SK-N-SH (cell line): ENCODE measurements around the gene CGB7. TPM values are rescaled to one million over a fixed set of nuclear protein-coding genes. Genes with fewer than 3 reads are reported as not detected.
"Not testable (repeated sequence)": the region's sequence is repeated elsewhere in the genome, so short reads cannot be mapped to it uniquely, and the experiment has no call there.

ENCODE experiments used
- CTCF ChIA-PET: fragments of 300-600, 350-600 bp; formaldehyde crosslinking; extraction: SDS; loops from one replicate; lab custom pipeline; 2021; lab: Yijun Ruan, JAX
- POLR2A ChIA-PET: fragments of 350-600 bp; sonication (Branson Sonifier 250); formaldehyde crosslinking; extraction: SDS; loops from one replicate; lab custom pipeline; 2020; ENCODE audit warnings: antibody characterized with exemption, inconsistent platforms; lab: Yijun Ruan, JAX
- DNase-seq: peaks from one replicate; pipeline ENCODE4 v3.0.0; 2012
- H2AFZ ChIP-seq: fragments of 200-600 bp; sonication (generic); 2 replicates; pipeline ENCODE4 v1.8.1; 2016; ENCODE audit warnings: antibody characterized with exemption, mild to moderate bottlenecking, low read depth
- H3F3A ChIP-seq: fragments of 200-600 bp; sonication (generic); replicated peaks from 2 replicates; pipeline ENCODE3; 2016; ENCODE audit warnings: antibody characterized with exemption, mild to moderate bottlenecking; ENCODE audit not compliant: insufficient read depth
- H3K27ac ChIP-seq, 2 experiments: fragments of 200-500 bp in 1 of 2; fragments of 200-600 bp in 1 of 2; sonication (Bioruptor generic) in 1 of 2; sonication (generic), shearing (Covaris generic) in 1 of 2; 2 replicates each; pipeline versions ENCODE4 v1.5.1 to v1.6.1; 2014 to 2016; ENCODE audit warnings: low read depth in 2 of 2, inconsistent platforms in 1 of 2, low read length in 1 of 2, mild to moderate bottlenecking in 1 of 2, mixed read lengths in 1 of 2
- H3K27me3 ChIP-seq: fragments of 200-600 bp; sonication (generic), shearing (Covaris generic); 2 replicates; pipeline ENCODE4 v1.6.1; 2016; ENCODE audit warnings: mixed run types; ENCODE audit not compliant: insufficient read depth
- H3K36me3 ChIP-seq, 2 experiments: fragments of 200-500 bp in 1 of 2; fragments of 200-600 bp in 1 of 2; sonication (Bioruptor generic) in 1 of 2; sonication (generic) in 1 of 2; replicated peaks in 1 of 2; 2 replicates each; pipeline versions ENCODE3 to v1.5.1; 2014 to 2016; ENCODE audit warnings: low read length in 1 of 2, mild to moderate bottlenecking in 1 of 2; ENCODE audit not compliant: insufficient read depth in 2 of 2, control insufficient read depth in 1 of 2
- H3K4me1 ChIP-seq, 2 experiments: fragments of 200-500 bp in 1 of 2; fragments of 200-600 bp in 1 of 2; sonication (Bioruptor generic) in 1 of 2; sonication (generic), shearing (Covaris generic) in 1 of 2; 2 replicates each; pipeline versions ENCODE4 v1.5.1 to v1.6.1; 2014 to 2016; ENCODE audit warnings: low read depth in 1 of 2, low read length in 1 of 2, mixed run types in 1 of 2; ENCODE audit not compliant: insufficient read depth in 2 of 2, control insufficient read depth in 1 of 2
- H3K4me2 ChIP-seq: fragments of 200-600 bp; sonication (generic), shearing (Covaris generic); 2 replicates; pipeline ENCODE4 v1.6.1; 2017; ENCODE audit warnings: mixed run types
- H3K4me3 ChIP-seq, 2 experiments: fragments of 200-500 bp in 1 of 2; fragments of 200-600 bp in 1 of 2; sonication (Bioruptor generic) in 1 of 2; sonication (generic), shearing (Covaris generic) in 1 of 2; 2 replicates each; pipeline versions ENCODE4 v1.5.1 to v1.8.1; 2014 to 2016; ENCODE audit warnings: low read depth in 2 of 2, inconsistent platforms in 1 of 2, low read length in 1 of 2, mild to moderate bottlenecking in 1 of 2, mixed read lengths in 1 of 2, moderate library complexity in 1 of 2
- H3K79me2 ChIP-seq: fragments of 200-600 bp; sonication (generic); 2 replicates; pipeline ENCODE4 v1.8.1; 2017; ENCODE audit warnings: mild to moderate bottlenecking; ENCODE audit not compliant: insufficient read depth
- H3K9ac ChIP-seq: fragments of 200-600 bp; sonication (generic); 2 replicates; pipeline ENCODE4 v1.6.1; 2017; ENCODE audit warnings: mixed run types
- H3K9me2 ChIP-seq: fragments of 200-600 bp; sonication (generic); 2 replicates; pipeline ENCODE4 v1.6.1; 2017; ENCODE audit warnings: mixed run types
- H3K9me3 ChIP-seq: fragments of 200-600 bp; sonication (generic); 2 replicates; pipeline ENCODE4 v1.6.1; 2017; ENCODE audit warnings: mixed run types, mild to moderate bottlenecking, moderate library complexity
- H4K20me1 ChIP-seq: fragments of 200-600 bp; sonication (generic); 2 replicates; pipeline ENCODE4 v1.6.1; 2017; ENCODE audit warnings: mild to moderate bottlenecking, mixed run types; ENCODE audit not compliant: insufficient read depth
- FOSL2 ChIP-seq: IDR thresholded peaks from 2 replicates; pipeline ENCODE4 v1.4.0; 2012; ENCODE audit warnings: low read depth, mild to moderate bottlenecking, moderate library complexity, borderline replicate concordance
- WGBS: methylation state at CpG from one replicate; pipeline ENCODE4 v1.1.6; 2017; ENCODE audit warnings: low lambda C conversion rate; 5-methylcytosine and 5-hydroxymethylcytosine counted together
- polyA plus RNA-seq, 3 experiments: library from polyadenylated mRNA; depleted of rRNA; stranded (reverse); fragments of >200 nt; gene quantifications; 2 replicates each; pipeline ENCODE4 v1.2.3, GENCODE V29; 2012

Gene CGB7
- polyA plus RNA-seq, 1 of the 3 experiments (the other 2 are of a cell fraction) = 2.0 TPM

GRCh38 chr19:49050376-49051033 is 7.0 kb downstream of the CGB7 start:
- Histone ChIP-seq H3K27ac (peak overlapping the region in 1 of 2 experiments; percentile 44; a peak in 1 of 4 replicates), H2AFZ (peak overlapping the region; percentile 46; the same call in 1 of the 2 replicates)
- not testable (repeated sequence) for H3K27me3 ChIP-seq, H3K36me3 ChIP-seq, DNase-seq, H3K4me1 ChIP-seq, H3K9me3 ChIP-seq, H3F3A ChIP-seq, H3K4me3 ChIP-seq, H4K20me1 ChIP-seq, H3K9me2 ChIP-seq
- peak; percentile 30; the same call in 1 of the 2 replicates for TF ChIP-seq FOSL2
- TF ChIP-seq, all 33 proteins: peak for 1; not testable (repeated sequence) for 32
- H3K9ac ChIP-seq, POLR2A ChIA-PET, H3K79me2 ChIP-seq: not testable (repeated sequence)
- CTCF ChIA-PET = interaction anchor here (1.0 kb wide), 1 partner anchor 9 kb away, joined by 3 read pairs; no protein-coding TSS in a partner anchor
- peak overlapping the region; percentile 37; the same call in 1 of the 2 replicates for H3K4me2 ChIP-seq
- WGBS = 40% methylated on average over 5 of the region's 24 CpGs

GRCh38 chr19:49049834-49050233 is 7.7 kb downstream of the CGB7 start:
- H3K36me3 ChIP-seq, DNase-seq, H3K4me3 ChIP-seq, H3K27me3 ChIP-seq, H3K4me2 ChIP-seq, H3K9me3 ChIP-seq, H2AFZ ChIP-seq, H4K20me1 ChIP-seq, H3K27ac ChIP-seq, H3K9me2 ChIP-seq, CTCF ChIA-PET, H3K9ac ChIP-seq, H3F3A ChIP-seq, POLR2A ChIA-PET, H3K4me1 ChIP-seq, H3K79me2 ChIP-seq: not testable (repeated sequence)
- 61% methylated on average over 3 of the region's 4 CpGs for WGBS

DNA sequence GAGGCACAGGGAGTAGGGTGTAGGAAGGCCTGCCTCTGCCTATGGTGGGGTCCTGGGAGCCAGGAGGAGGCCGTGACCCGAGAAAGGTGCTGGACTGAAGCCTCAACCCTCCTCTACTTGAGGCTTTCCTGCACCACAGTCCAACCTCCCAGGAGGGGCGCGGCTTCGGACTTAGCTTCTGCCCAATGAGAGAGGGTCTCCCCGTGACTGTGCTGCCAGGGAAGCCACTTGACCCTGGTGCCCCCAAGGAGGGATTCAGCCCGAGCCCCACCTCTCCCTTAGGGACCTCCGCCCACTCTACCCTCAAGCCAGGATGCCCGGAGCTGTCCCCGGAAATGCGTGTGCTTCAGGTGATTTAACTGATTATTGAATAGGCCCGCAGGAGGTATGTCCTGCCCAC is 8.5 kb downstream of the CGB7 start, which contains the start of gene CGB8:
TSS of gene CGB8 (minus strand) at position 101 of the 400 bp plus-strand sequence. CDS start 372 bp downstream, outside the sequence.
- H3K4me3 ChIP-seq, H3K36me3 ChIP-seq, H3K27ac ChIP-seq, CTCF ChIA-PET, H3K9me2 ChIP-seq, DNase-seq, H3F3A ChIP-seq, H3K4me2 ChIP-seq, H2AFZ ChIP-seq, H3K9me3 ChIP-seq, H3K79me2 ChIP-seq, POLR2A ChIA-PET, H3K27me3 ChIP-seq, H4K20me1 ChIP-seq, H3K9ac ChIP-seq, H3K4me1 ChIP-seq: not testable (repeated sequence)
- WGBS = 70% methylated on average over 2 of the region's 12 CpGs

GRCh38 chr19:49043548-49043947 is 14.0 kb downstream of the CGB7 start, which contains the start of gene CGB5:
TSS of gene CGB5 (plus strand) at chr19:49043848. CDS start at chr19:49044210, 362 bp downstream.
- CTCF ChIA-PET, H4K20me1 ChIP-seq, POLR2A ChIA-PET, H3K36me3 ChIP-seq, H3K9me2 ChIP-seq, H2AFZ ChIP-seq, H3K9me3 ChIP-seq, H3K79me2 ChIP-seq, H3K9ac ChIP-seq, H3K4me2 ChIP-seq, H3K27ac ChIP-seq, H3K4me1 ChIP-seq, H3K27me3 ChIP-seq, H3F3A ChIP-seq, H3K4me3 ChIP-seq, DNase-seq: not testable (repeated sequence)
- WGBS = 57% methylated on average over 13 of the region's 15 CpGs

GRCh38 chr19:49042666-49043065 is 14.9 kb downstream of the CGB7 start:
- H3K9ac ChIP-seq, POLR2A ChIA-PET, H3K4me3 ChIP-seq, H2AFZ ChIP-seq, H4K20me1 ChIP-seq, H3K79me2 ChIP-seq, DNase-seq, H3K9me3 ChIP-seq, H3F3A ChIP-seq, H3K4me1 ChIP-seq, H3K9me2 ChIP-seq, H3K27ac ChIP-seq, H3K27me3 ChIP-seq, H3K4me2 ChIP-seq, H3K36me3 ChIP-seq: not testable (repeated sequence)
- WGBS = 64% methylated on average over 1 of the region's 4 CpGs
- CTCF ChIA-PET = interaction anchor here (0.7 to 1.1 kb wide), 2 partner anchors 156 to 1465 kb away, joined by 3 read pairs; no protein-coding TSS in a partner anchor
